Gastroesophageal sphincter (tissue), 4 donors: ENCODE results near the gene ATP5F1D. TPM values are rescaled to one million over a fixed set of nuclear protein-coding genes. Genes with fewer than 3 reads are reported as not detected.

Experiments
- total RNA-seq, 4 donors: library from RNA; depleted of rRNA; stranded (reverse); fragments of >200 nt; gene quantifications; one replicate each; pipeline ENCODE4 v1.1.0, GENCODE V29; 2016

The ATP5F1D gene
- total RNA-seq, 4 donors from 2014 or later, result 62.3 to 116 (median 84.1) TPM

Other genes starting within 250 kb of the ATP5F1D start
- not detected for gene GRIN3B, start 241.3 kb upstream of the ATP5F1D start, total RNA-seq
- 100 to 1,000 TPM; 146 to 179 (median 154) TPM for gene TMEM259, start 220.6 kb upstream of the ATP5F1D start, total RNA-seq
- not detected for gene RNU6-2, start 220.2 kb upstream of the ATP5F1D start, total RNA-seq
- gene CNN2, start 215.1 kb upstream of the ATP5F1D start, total RNA-seq, result 100 to 1,000 TPM in 1 of 4 donors, 10 to 100 TPM in 3; 52.9 to 103 (median 75.2) TPM
- 10 to 100 TPM in 1 of 4 donors, 1 to 10 TPM in 3; 3.9 to 14.3 (median 6.4) TPM for gene ABCA7, start 201.6 kb upstream of the ATP5F1D start, total RNA-seq
- 10 to 100 TPM in 3 of 4 donors, 1 to 10 TPM in 1; 9.5 to 29.8 (median 14.6) TPM for gene ARHGAP45, start 174.6 kb upstream of the ATP5F1D start, total RNA-seq
- gene POLR2E, start 146.4 kb upstream of the ATP5F1D start, total RNA-seq, result 100 to 1,000 TPM; 117 to 228 (median 150) TPM
- gene GPX4, start 137.8 kb upstream of the ATP5F1D start, total RNA-seq, result 100 to 1,000 TPM; 311 to 452 (median 349) TPM
- 10 to 100 TPM; 14.9 to 67.2 (median 20.9) TPM for gene SBNO2, start 67.5 kb upstream of the ATP5F1D start, total RNA-seq
- gene STK11, start 36.0 kb upstream of the ATP5F1D start, total RNA-seq, result 10 to 100 TPM; 56.8 to 80.7 (median 60.9) TPM
- under 1 TPM in 3 of 4 donors, not detected in 1; 0.13 to 0.73 (median 0.49) TPM for gene CBARP, start 3.7 kb upstream of the ATP5F1D start, total RNA-seq
- gene MIDN, start 6.8 kb downstream of the ATP5F1D start, total RNA-seq, result 10 to 100 TPM; 20.0 to 40.1 (median 24.2) TPM
- 100 to 1,000 TPM; 350 to 708 (median 559) TPM for gene CIRBP, start 27.6 kb downstream of the ATP5F1D start, total RNA-seq
- gene FAM174C, start 33.8 kb downstream of the ATP5F1D start, total RNA-seq, result 10 to 100 TPM; 14.2 to 42.2 (median 21.8) TPM
- not detected for gene EFNA2, start 44.1 kb downstream of the ATP5F1D start, total RNA-seq
- 100 to 1,000 TPM in 1 of 4 donors, 10 to 100 TPM in 3; 77.7 to 106 (median 86.1) TPM for gene NDUFS7, start 142.2 kb downstream of the ATP5F1D start, total RNA-seq
- 10 to 100 TPM; 10.4 to 14.7 (median 10.9) TPM for gene GAMT, start 159.8 kb downstream of the ATP5F1D start, total RNA-seq
- gene DAZAP1, start 165.8 kb downstream of the ATP5F1D start, total RNA-seq, result 10 to 100 TPM; 45.3 to 75.4 (median 64.0) TPM
- gene RPS15, start 196.6 kb downstream of the ATP5F1D start, total RNA-seq, result 1,000 to 10,000 TPM; 1,291 to 3,466 (median 2,344) TPM
- 1 to 10 TPM in 1 of 4 donors, under 1 TPM in 3; 0.02 to 1.2 (median 0.35) TPM for gene APC2, start 208.4 kb downstream of the ATP5F1D start, total RNA-seq
- 10 to 100 TPM; 20.6 to 40.0 (median 28.2) TPM for gene C19orf25, start 237.5 kb downstream of the ATP5F1D start, total RNA-seq
- gene PCSK4, start 248.6 kb downstream of the ATP5F1D start, total RNA-seq, result 1 to 10 TPM in 3 of 4 donors, under 1 TPM in 1; 0.94 to 2.2 (median 2.0) TPM
- under 1 TPM in 3 of 4 donors, not detected in 1; 0.32 to 0.96 (median 0.40) TPM for gene REEP6, start 249.4 kb downstream of the ATP5F1D start, total RNA-seq